Naive B cell (primary cell): Measurements from ENCODE around the gene CNN2. TPM values are rescaled to one million over a fixed set of nuclear protein-coding genes. Genes with fewer than 3 reads are reported as not detected.

Experiments used
- ATAC-seq, 2 donors: fragments of 150-1000 bp; cut with Tn5 transposase; 2 replicates each; pipeline ENCODE4 v1.10.0; 2021; ENCODE audit warnings: low read depth in 2 of 2, mild to moderate bottlenecking in 2 of 2, moderate library complexity in 2 of 2
- DNase-seq: peaks from one replicate; pipeline ENCODE4 v3.0.0; 2022
- H3K27ac Mint-ChIP-seq, 6 donors: one replicate each; pipeline ENCODE4 v1.8.0; 2020 to 2022; ENCODE audit warnings: mild to moderate bottlenecking in 6 of 6, mixed read lengths in 6 of 6, moderate library complexity in 5 of 6, inconsistent platforms in 2 of 6
- H3K27me3 Mint-ChIP-seq, 3 donors: one replicate each; pipeline ENCODE4 v1.8.0; 2021 to 2022; ENCODE audit warnings: mixed read lengths in 3 of 3, mild to moderate bottlenecking in 1 of 3
- H3K36me3 Mint-ChIP-seq, 2 donors: one replicate each; pipeline ENCODE4 v1.8.0; 2020 to 2022; ENCODE audit warnings: mixed read lengths in 2 of 2, inconsistent platforms in 1 of 2, mild to moderate bottlenecking in 1 of 2
- H3K4me1 Mint-ChIP-seq, 3 donors: one replicate each; pipeline ENCODE4 v1.8.0; 2020 to 2022; ENCODE audit warnings: mixed read lengths in 3 of 3, inconsistent platforms in 1 of 3, mild to moderate bottlenecking in 1 of 3, moderate library complexity in 1 of 3
- H3K4me3 Mint-ChIP-seq, 8 donors: one replicate each; pipeline ENCODE4 v1.8.0; 2020 to 2022; ENCODE audit warnings: mild to moderate bottlenecking in 8 of 8, mixed read lengths in 8 of 8, moderate library complexity in 8 of 8, inconsistent platforms in 2 of 8
- H3K9me3 Mint-ChIP-seq, 7 donors: one replicate each; pipeline ENCODE4 v1.8.0; 2020 to 2022; ENCODE audit warnings: mixed read lengths in 7 of 7, mild to moderate bottlenecking in 5 of 7, inconsistent platforms in 2 of 7, moderate library complexity in 1 of 7
- polyA plus RNA-seq, 6 donors: library from polyadenylated mRNA; unstranded; fragments of 300-500 nt; fragmentation: Illumina TruSeq; gene quantifications; one replicate each; pipeline ENCODE4 v1.2.3, GENCODE V29; 2021; ENCODE audit warnings: low read depth in 6 of 6

The CNN2 gene
- polyA plus RNA-seq, 6 donors from 2014 or later: 408 to 648 (median 492) TPM

DNA sequence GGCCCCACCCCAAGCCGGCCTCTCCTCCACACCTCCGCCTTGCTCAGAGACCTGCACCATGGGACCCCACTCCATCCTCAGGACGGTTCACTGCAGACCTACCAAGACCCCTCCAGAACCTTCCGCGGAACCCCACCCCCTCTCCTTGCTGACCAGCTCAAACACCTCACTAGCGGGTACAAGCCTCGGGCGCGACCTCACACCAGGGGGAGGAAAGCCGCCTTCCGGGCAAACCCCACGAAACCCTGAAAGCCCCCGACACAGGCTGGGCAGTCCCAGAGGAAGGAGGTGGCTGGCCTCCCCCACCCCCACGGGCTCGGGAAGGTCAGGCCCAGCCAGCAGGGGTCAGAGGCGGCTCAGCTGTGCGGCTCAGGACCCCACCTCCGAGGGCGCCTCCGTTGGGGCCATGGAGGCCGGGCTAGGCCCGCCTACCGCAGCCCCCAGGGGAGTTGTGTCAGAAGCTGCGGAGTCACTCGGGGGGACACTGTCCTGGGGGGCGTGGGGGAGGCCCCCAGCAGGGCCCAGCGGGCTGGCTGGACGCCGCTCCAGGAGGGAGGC lies 16.3 kb upstream of the CNN2 start:
- ATAC-seq (no peak), DNase-seq (no peak)
- Mint-ChIP-seq H3K9me3 (peaks cover 0 to 1% (median 0%) of the 10 kb centered on the region in 7 donors), H3K36me3 (peaks cover 0 to 5% of the 10 kb centered on the region in 2 donors), H3K27ac (peak overlapping the region in 1 of 6 donors; percentile 81), H3K4me1 (peaks cover 2 to 14% (median 7%) of the 10 kb centered on the region in 3 donors), H3K27me3 (no peaks in the 10 kb centered on the region), H3K4me3 (no peak overlapping the region)

DNA sequence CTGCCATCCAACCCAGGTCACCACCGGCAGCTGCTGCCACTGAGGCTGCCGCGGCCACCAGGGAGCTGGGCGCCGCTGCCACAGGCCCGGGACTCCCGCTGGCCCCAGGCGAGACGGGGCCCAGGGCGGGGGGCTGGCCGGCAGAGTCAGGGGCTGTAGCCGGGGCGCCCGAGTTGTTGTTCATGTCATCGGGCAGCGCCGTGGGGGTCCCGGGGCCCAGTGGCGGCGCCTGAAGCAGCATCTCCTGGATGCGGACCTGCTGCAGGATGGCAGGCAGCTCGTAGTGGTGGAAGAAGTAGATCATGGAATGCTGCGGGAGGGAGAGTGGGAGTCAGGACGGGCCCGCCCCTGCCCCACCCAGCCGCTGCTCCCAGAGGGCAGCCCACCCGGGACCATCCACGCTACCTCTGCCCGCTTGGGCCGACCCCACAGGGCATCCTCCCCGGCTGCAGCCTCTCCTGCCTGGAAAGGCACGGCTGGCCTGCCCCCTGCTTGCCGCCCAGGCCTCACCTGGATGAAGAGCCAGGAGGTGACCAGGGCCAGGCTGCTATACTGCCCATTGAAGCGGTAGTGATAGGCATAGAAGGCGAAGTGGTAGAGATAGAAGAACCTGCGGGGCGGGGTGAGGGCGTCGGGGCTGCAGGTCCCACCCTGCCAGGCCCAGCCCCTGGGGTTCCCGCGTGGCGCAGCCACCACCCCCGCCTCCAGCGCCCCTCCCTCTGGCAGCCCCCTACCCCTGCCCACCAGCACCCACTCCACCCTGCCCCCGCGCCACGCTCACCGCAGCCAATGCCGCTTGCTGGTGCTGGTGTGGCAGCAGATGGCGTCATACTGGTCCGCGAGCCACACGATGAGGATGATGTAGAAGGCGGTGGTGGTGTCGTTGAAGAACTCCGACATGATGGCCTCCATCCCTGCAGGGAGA lies 15.6 kb upstream of the CNN2 start:
- H3K27me3 Mint-ChIP-seq: no peaks in the 10 kb centered on the region
- H3K9me3 Mint-ChIP-seq: no peaks in the 10 kb centered on the region
- peaks cover 0 to 5% of the 10 kb centered on the region in 2 donors for H3K36me3 Mint-ChIP-seq
- DNase-seq: no peak
- no peak overlapping the region for H3K4me3 Mint-ChIP-seq
- ATAC-seq: no peak
- H3K4me1 Mint-ChIP-seq: peaks cover 2 to 14% (median 5%) of the 10 kb centered on the region in 3 donors
- no peak overlapping the region for H3K27ac Mint-ChIP-seq

DNA sequence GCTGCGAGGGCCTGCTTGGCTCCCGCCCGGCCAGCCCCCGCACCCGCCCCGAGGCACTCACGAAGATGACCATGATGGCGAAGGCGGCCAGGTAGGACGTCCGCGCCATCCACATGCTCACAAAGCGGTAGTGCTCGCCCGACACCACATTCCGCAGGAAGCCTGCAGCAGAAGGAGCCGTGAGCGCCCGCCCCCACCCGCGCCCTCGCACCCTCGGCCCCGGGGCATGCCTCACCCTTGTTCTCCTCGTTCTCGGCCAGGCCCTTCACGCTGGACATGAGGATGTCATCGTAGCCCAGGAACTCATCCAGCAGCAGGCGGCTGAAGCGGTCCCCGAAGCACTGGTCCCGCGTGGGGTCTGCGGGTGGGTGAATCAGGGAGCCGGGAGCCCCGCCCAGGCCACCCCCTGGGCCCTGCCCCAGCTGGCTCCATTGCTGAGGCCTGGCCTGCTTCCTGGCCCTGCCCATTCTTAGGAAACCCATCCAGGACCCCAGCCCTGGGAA lies 14.5 kb upstream of the CNN2 start:
- ATAC-seq: no peak
- Mint-ChIP-seq H3K27me3 (no peaks in the 10 kb centered on the region), H3K27ac (no peak overlapping the region), H3K4me1 (peaks cover 8 to 12% (median 9%) of the 10 kb centered on the region in 3 donors), H3K9me3 (no peaks in the 10 kb centered on the region), H3K36me3 (peaks cover 0 to 2% of the 10 kb centered on the region in 2 donors), H3K4me3 (no peak overlapping the region)
- DNase-seq: no peak

- DNase-seq (no peak), ATAC-seq (no peak)
- Mint-ChIP-seq H3K4me3 (no peak overlapping the region), H3K27ac (no peak overlapping the region), H3K36me3 (no peaks in the 10 kb centered on the region), H3K27me3 (no peaks in the 10 kb centered on the region), H3K4me1 (peaks cover 11 to 14% (median 13%) of the 10 kb centered on the region in 3 donors), H3K9me3 (no peaks in the 10 kb centered on the region)
These were observed 14.1 kb upstream of the CNN2 start for GRCh38 chr19:1012334-1012733.

DNA sequence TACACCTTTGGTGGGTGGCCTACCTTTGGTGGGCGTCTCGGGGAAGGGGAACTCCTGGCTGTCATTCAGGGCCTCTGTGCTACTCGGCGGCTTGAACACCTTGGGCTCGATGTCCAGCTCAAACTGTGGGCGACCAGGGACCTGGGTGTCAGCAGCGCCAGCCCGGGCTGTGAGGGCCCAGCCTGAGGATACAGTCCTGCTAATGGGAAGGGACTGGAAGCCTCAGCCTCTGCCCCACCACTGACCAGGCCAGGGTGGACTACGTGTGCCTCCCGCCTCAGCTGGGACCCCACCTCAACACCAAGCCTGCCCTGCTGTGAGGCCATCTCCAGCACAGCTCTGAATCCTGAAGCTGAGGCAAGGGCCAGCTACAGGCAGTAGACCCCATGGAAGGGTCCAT lies 13.2 kb upstream of the CNN2 start:
- Mint-ChIP-seq H3K36me3 (no peaks in the 10 kb centered on the region), H3K4me3 (no peak overlapping the region), H3K27ac (peak overlapping the region in 1 of 6 donors; percentile 34), H3K4me1 (peaks cover 20 to 22% (median 22%) of the 10 kb centered on the region in 3 donors), H3K9me3 (no peaks in the 10 kb centered on the region), H3K27me3 (no peaks in the 10 kb centered on the region)
- ATAC-seq: no peak
- DNase-seq: no peak

- Mint-ChIP-seq H3K27me3 (no peaks in the 10 kb centered on the region), H3K36me3 (no peaks in the 10 kb centered on the region), H3K4me3 (no peak overlapping the region)
These were observed 12.0 kb upstream of the CNN2 start for GRCh38 chr19:1014161-1015060.

GRCh38 chr19:1015061-1015781 lies 11.2 kb upstream of the CNN2 start:
- DNase-seq: no peak
- H3K36me3 Mint-ChIP-seq: no peaks in the 10 kb centered on the region
- H3K4me3 Mint-ChIP-seq: peak overlapping the region in 1 of 8 donors; percentile 54
- H3K9me3 Mint-ChIP-seq: no peaks in the 10 kb centered on the region
- H3K27ac Mint-ChIP-seq: no peak overlapping the region
- H3K4me1 Mint-ChIP-seq: peaks cover 28 to 31% (median 29%) of the 10 kb centered on the region in 3 donors
- no peaks in the 10 kb centered on the region for H3K27me3 Mint-ChIP-seq
- ATAC-seq: no peak

More at GRCh38 chr19:1014161-1015060, 12.0 kb upstream of the CNN2 start:
- Mint-ChIP-seq H3K9me3 (no peaks in the 10 kb centered on the region), H3K4me1 (peaks cover 22 to 31% (median 23%) of the 10 kb centered on the region in 3 donors), H3K27ac (peak overlapping the region in 1 of 6 donors; percentile 50)
- no peak for ATAC-seq
- DNase-seq: no peak

- Mint-ChIP-seq H3K9me3 (no peaks in the 10 kb centered on the region), H3K4me3 (peak overlapping the region in 5 of 8 donors; percentile 19 to 66 (median 62)), H3K27me3 (no peaks in the 10 kb centered on the region), H3K27ac (no peak overlapping the region), H3K4me1 (peaks cover 29 to 31% (median 31%) of the 10 kb centered on the region in 3 donors), H3K36me3 (no peaks in the 10 kb centered on the region)
- ATAC-seq (no peak), DNase-seq (no peak)
These were observed 10.4 kb upstream of the CNN2 start for GRCh38 chr19:1015782-1016646.

GRCh38 chr19:1016647-1017114 lies 9.7 kb upstream of the CNN2 start:
- DNase-seq (no peak), ATAC-seq (no peak)
- H3K27me3 Mint-ChIP-seq: peaks cover 0 to 7% (median 0%) of the 10 kb centered on the region in 3 donors
- H3K27ac Mint-ChIP-seq: peak overlapping the region in 5 of 6 donors; percentile 28 to 74 (median 42)
- no peaks in the 10 kb centered on the region for H3K9me3 Mint-ChIP-seq
- no peaks in the 10 kb centered on the region for H3K36me3 Mint-ChIP-seq
- peak overlapping the region in 7 of 8 donors; percentile 29 to 66 (median 64) for H3K4me3 Mint-ChIP-seq
- peaks cover 34 to 38% (median 35%) of the 10 kb centered on the region in 3 donors for H3K4me1 Mint-ChIP-seq

DNA sequence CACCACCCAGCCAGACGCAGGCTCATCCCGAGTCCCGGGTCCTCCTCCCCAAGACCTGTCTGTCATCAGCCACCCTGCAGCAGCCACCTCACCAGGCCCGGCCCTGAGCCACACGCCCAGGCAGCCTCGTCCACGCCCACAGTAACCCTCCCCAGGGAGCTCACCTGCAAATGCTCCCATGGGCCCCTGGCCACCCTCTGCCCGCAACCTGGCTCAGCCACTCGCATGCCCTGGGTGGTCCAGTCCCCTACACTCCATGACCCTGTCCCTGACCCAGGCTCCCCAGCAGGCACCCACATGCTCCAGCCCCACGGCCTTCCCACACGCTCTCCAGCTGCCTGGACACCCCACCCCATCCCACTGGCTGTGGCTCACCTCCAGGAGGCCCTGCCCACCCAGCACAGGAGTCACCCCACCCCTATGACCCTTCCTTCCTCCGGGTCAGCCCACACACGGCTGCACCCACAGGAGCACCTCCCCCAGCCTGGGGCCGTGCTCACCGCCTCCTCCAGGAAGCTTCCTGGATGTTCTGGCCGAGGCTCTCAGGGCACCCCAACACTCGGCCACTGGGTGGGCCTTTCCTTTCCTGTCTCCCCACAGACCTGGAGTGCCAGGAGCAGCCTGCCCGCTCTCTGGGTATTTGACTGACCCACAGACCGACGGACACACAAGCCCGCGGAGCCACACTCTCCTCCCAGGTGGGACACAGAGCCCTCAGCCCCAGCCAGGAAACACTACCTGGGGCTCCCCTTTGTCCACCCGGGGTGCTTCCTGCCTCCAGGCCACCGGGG lies 9.1 kb upstream of the CNN2 start:
- Mint-ChIP-seq H3K4me1 (peaks cover 36 to 40% (median 40%) of the 10 kb centered on the region in 3 donors), H3K4me3 (peak overlapping the region; percentile 29 to 75 (median 64)), H3K36me3 (no peaks in the 10 kb centered on the region), H3K27me3 (peaks cover 0 to 7% (median 0%) of the 10 kb centered on the region in 3 donors), H3K27ac (peak overlapping the region in 5 of 6 donors; percentile 28 to 74 (median 50)), H3K9me3 (no peaks in the 10 kb centered on the region)
- ATAC-seq (no peak), DNase-seq (no peak)

DNA sequence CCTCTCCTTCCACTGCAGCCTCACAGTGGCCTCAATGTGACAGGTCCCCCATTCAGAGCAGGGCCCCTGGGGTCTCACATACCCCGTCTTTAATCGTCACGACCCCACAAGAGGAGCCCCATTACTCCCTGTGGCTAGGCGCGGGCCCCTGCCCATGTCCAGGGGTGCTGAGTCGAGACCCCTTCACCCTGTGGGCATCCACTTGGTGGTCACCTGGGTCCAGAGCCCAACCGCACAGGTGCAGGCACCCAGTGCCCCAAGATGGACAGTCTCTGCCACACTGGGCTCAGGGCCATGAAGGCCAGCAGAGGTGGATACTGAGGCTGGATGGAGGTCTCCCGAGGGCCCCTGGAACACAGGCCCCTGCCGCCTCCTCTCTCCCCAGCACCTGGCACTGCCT lies 8.5 kb upstream of the CNN2 start:
- H3K4me1 Mint-ChIP-seq: peaks cover 36 to 40% (median 40%) of the 10 kb centered on the region in 3 donors
- no peaks in the 10 kb centered on the region for H3K9me3 Mint-ChIP-seq
- no peak for ATAC-seq
- no peak for DNase-seq
- peak overlapping the region in 7 of 8 donors; percentile 22 to 91 (median 66) for H3K4me3 Mint-ChIP-seq
- peaks cover 0 to 7% (median 0%) of the 10 kb centered on the region in 3 donors for H3K27me3 Mint-ChIP-seq
- H3K36me3 Mint-ChIP-seq: no peaks in the 10 kb centered on the region
- H3K27ac Mint-ChIP-seq: peak overlapping the region in 3 of 6 donors; percentile 50 to 74 (median 71)
